ENCODE results near the gene SLC35A2. TPM values are rescaled to one million over a fixed set of nuclear protein-coding genes. Genes with fewer than 3 reads are reported as not detected.
"Not testable (repeated sequence)": the region's sequence is repeated elsewhere in the genome, so short reads cannot be mapped to it uniquely, and the experiment has no call there.

The SLC35A2 gene
- polyA plus RNA-seq, 1 donor, result 15.0 TPM

- no peak for DNase-seq (ENCODE audit: low read depth)
These were observed 8.7 kb downstream of the SLC35A2 start for GRCh38 chrX:48902776-48903175.

- DNase-seq (ENCODE audit: low read depth), result no peak
These were observed 9.3 kb downstream of the SLC35A2 start for GRCh38 chrX:48902135-48902534.

GRCh38 chrX:48901069-48901468 is 10.4 kb downstream of the SLC35A2 start:
- no peak for DNase-seq (ENCODE audit: low read depth)

GRCh38 chrX:48899078-48899410 is 12.4 kb downstream of the SLC35A2 start:
- no peak for DNase-seq (ENCODE audit: low read depth)

- peak; percentile 91 for DNase-seq (ENCODE audit: low read depth)
These were observed 13.7 kb downstream of the SLC35A2 start, which contains the start of the genes PQBP1 and TIMM17B for GRCh38 chrX:48897625-48898306. Gene PQBP1, plus strand, starts transcription at chrX:48897930. Its CDS starts 580 bp downstream, at chrX:48898510. Gene TIMM17B, minus strand, starts transcription at chrX:48897768. Its CDS starts 19 bp downstream, at chrX:48897749.

GRCh38 chrX:48897157-48897624 is 14.3 kb downstream of the SLC35A2 start:
- no peak for DNase-seq (ENCODE audit: low read depth)

GRCh38 chrX:48896611-48897011 is 14.8 kb downstream of the SLC35A2 start:
- DNase-seq (ENCODE audit: low read depth), result no peak

- DNase-seq (ENCODE audit: low read depth), result no peak
These were observed 16.6 kb downstream of the SLC35A2 start for GRCh38 chrX:48894891-48895290.

- DNase-seq (ENCODE audit: low read depth), result no peak
These were observed 17.7 kb downstream of the SLC35A2 start for GRCh38 chrX:48893556-48894348.

- DNase-seq (ENCODE audit: low read depth), result no peak
These were observed 18.6 kb downstream of the SLC35A2 start for GRCh38 chrX:48892896-48893295.

- DNase-seq (ENCODE audit: low read depth), result no peak
These were observed 19.8 kb downstream of the SLC35A2 start for GRCh38 chrX:48891402-48892288.

GRCh38 chrX:48890934-48891401 is 20.5 kb downstream of the SLC35A2 start:
- no peak for DNase-seq (ENCODE audit: low read depth)

GRCh38 chrX:48890296-48890925 is 21.0 kb downstream of the SLC35A2 start:
- DNase-seq (ENCODE audit: low read depth), result no peak

GRCh38 chrX:48886586-48886985 is 24.9 kb downstream of the SLC35A2 start:
- DNase-seq (ENCODE audit: low read depth), result not testable (repeated sequence)

GRCh38 chrX:48883729-48884128 is 27.7 kb downstream of the SLC35A2 start:
- no peak for DNase-seq (ENCODE audit: low read depth)

GRCh38 chrX:48876944-48877343 is 34.5 kb downstream of the SLC35A2 start:
- DNase-seq (ENCODE audit: low read depth), result not testable (repeated sequence)

GRCh38 chrX:48872017-48872416 is 39.4 kb downstream of the SLC35A2 start:
- not testable (repeated sequence) for DNase-seq (ENCODE audit: low read depth)

- DNase-seq (ENCODE audit: low read depth), result no peak
These were observed 47.2 kb downstream of the SLC35A2 start for GRCh38 chrX:48864210-48864609.

GRCh38 chrX:48854898-48855297 is 56.5 kb downstream of the SLC35A2 start:
- no peak for DNase-seq (ENCODE audit: low read depth)

GRCh38 chrX:48854121-48854804 is 57.2 kb downstream of the SLC35A2 start:
- not testable (repeated sequence) for DNase-seq (ENCODE audit: low read depth)

- DNase-seq (ENCODE audit: low read depth), result not testable (repeated sequence)
These were observed 58.0 kb downstream of the SLC35A2 start for GRCh38 chrX:48853494-48853893.
